Vagina (tissue), 2 donors: Measurements from ENCODE around the gene C10orf71. TPM values are rescaled to one million over a fixed set of nuclear protein-coding genes. Genes with fewer than 3 reads are reported as not detected.

ENCODE experiments used
- DNase-seq, 2 donors: peaks; one replicate each; pipeline ENCODE4 v3.0.0-alpha.2; 2017; ENCODE audit errors: extremely low spot score in 2 of 2
- H3K27ac ChIP-seq: fragments of 200-600 bp; sonication (generic); one replicate; pipeline ENCODE4 v1.5.1; 2019
- H3K27me3 ChIP-seq: fragments of 200-600 bp; sonication (generic); one replicate; pipeline ENCODE4 v1.5.1; 2019
- H3K36me3 ChIP-seq, 2 donors: fragments of 200-600 bp; sonication (generic); one replicate each; pipeline ENCODE4 v1.5.1; 2017 to 2019
- H3K4me1 ChIP-seq: fragments of 200-600 bp; sonication (generic); one replicate; pipeline ENCODE4 v1.5.1; 2019
- H3K4me3 ChIP-seq, 2 donors: fragments of 200-600 bp; sonication (generic); 1 replicate in 1 of 2; 2 replicates in 1 of 2; pipeline ENCODE4 v1.5.1; 2016 to 2019
- H3K9me3 ChIP-seq: fragments of 200-600 bp; sonication (generic); one replicate; pipeline ENCODE4 v1.5.1; 2019
- POLR2A ChIP-seq, 2 donors: fragments of 450-650 bp; IDR thresholded peaks; one replicate each; pipeline ENCODE4 v1.6.1; 2017; ENCODE audit warnings: antibody characterized with exemption in 2 of 2, mild to moderate bottlenecking in 2 of 2, moderate library complexity in 2 of 2
- POLR2AphosphoS5 ChIP-seq, 2 donors: sonication (generic); formaldehyde crosslinking; IDR thresholded peaks; one replicate each; pipeline ENCODE4 v1.9.0; 2017; ENCODE audit warnings: antibody characterized with exemption in 2 of 2, mild to moderate bottlenecking in 2 of 2, low read depth in 1 of 2; ENCODE audit not compliant: insufficient read depth in 1 of 2
- intact Hi-C: fragments of 100-400 bp; cut with DNase I; formaldehyde crosslinking; loops from one replicate; pipeline ENCODE4 v1.15.1; 2023
- total RNA-seq: library from RNA; depleted of rRNA; stranded (reverse); fragments of >200 nt; gene quantifications from one replicate; pipeline ENCODE4 v1.2.3, GENCODE V29; 2016
- TF ChIP-seq, protein P1 (sequence below), 3 experiments: fragments of 450-650 bp in 2 of 3; fragments of 200-600 bp in 1 of 3; sonication (generic) in 1 of 3; IDR thresholded peaks; one replicate each; pipeline ENCODE4 v1.5.1; 2017 to 2019; ENCODE audit warnings: antibody characterized with exemption in 3 of 3, mild to moderate bottlenecking in 2 of 3, moderate library complexity in 2 of 3

The C10orf71 gene
- total RNA-seq, result not detected

- H3K4me1 ChIP-seq, result peaks cover 13% of the 10 kb centered on the region
- H3K9me3 ChIP-seq, result no peaks in the 10 kb centered on the region
- intact Hi-C loops, result no loop called here
- H3K36me3 ChIP-seq, result no peaks in the 10 kb centered on the region
- H3K4me3 ChIP-seq, result no peak within 1 kb of the TSS
- TF ChIP-seq, protein P1, sequence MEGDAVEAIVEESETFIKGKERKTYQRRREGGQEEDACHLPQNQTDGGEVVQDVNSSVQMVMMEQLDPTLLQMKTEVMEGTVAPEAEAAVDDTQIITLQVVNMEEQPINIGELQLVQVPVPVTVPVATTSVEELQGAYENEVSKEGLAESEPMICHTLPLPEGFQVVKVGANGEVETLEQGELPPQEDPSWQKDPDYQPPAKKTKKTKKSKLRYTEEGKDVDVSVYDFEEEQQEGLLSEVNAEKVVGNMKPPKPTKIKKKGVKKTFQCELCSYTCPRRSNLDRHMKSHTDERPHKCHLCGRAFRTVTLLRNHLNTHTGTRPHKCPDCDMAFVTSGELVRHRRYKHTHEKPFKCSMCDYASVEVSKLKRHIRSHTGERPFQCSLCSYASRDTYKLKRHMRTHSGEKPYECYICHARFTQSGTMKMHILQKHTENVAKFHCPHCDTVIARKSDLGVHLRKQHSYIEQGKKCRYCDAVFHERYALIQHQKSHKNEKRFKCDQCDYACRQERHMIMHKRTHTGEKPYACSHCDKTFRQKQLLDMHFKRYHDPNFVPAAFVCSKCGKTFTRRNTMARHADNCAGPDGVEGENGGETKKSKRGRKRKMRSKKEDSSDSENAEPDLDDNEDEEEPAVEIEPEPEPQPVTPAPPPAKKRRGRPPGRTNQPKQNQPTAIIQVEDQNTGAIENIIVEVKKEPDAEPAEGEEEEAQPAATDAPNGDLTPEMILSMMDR (IDR thresholded peaks at IDR 0.05), result no peak
- TF ChIP-seq POLR2AphosphoS5 (IDR thresholded peaks at IDR 0.05; ENCODE audit: insufficient read depth in 1 of 2, low read depth in 1 of 2) (no peak), POLR2A (IDR thresholded peaks at IDR 0.05) (no peak)
- no peaks in the 10 kb centered on the region for H3K27me3 ChIP-seq
- no peak for DNase-seq
- H3K27ac ChIP-seq, result no peak within 1 kb of the TSS
These were observed at the start of gene C10orf71 for GRCh38 chr10:49298983-49299815. Gene C10orf71, plus strand, starts transcription at chr10:49299170. Its CDS starts 23,376 bp downstream, at chr10:49322546.

- no peak overlapping the region for H3K27ac ChIP-seq
- no peak overlapping the region for H3K4me3 ChIP-seq
- no peaks in the 10 kb centered on the region for H3K36me3 ChIP-seq
- H3K4me1 ChIP-seq, result no peaks in the 10 kb centered on the region
- no peak for DNase-seq
- no peaks in the 10 kb centered on the region for H3K27me3 ChIP-seq
- TF ChIP-seq, protein P1 (IDR thresholded peaks at IDR 0.05), result no peak
- TF ChIP-seq POLR2A (IDR thresholded peaks at IDR 0.05), result no peak
- TF ChIP-seq POLR2AphosphoS5 (IDR thresholded peaks at IDR 0.05; ENCODE audit: insufficient read depth in 1 of 2, low read depth in 1 of 2), result no peak
- intact Hi-C loops, result no loop called here
- H3K9me3 ChIP-seq, result no peaks in the 10 kb centered on the region
These were observed 46.5 kb upstream of the C10orf71 start for GRCh38 chr10:49252313-49253034.

- H3K4me3 ChIP-seq, result no peak overlapping the region
- no peak for TF ChIP-seq POLR2A (IDR thresholded peaks at IDR 0.05)
- no peak for TF ChIP-seq POLR2AphosphoS5 (IDR thresholded peaks at IDR 0.05; ENCODE audit: insufficient read depth in 1 of 2, low read depth in 1 of 2)
- TF ChIP-seq, protein P1 (IDR thresholded peaks at IDR 0.05), result no peak
- H3K27ac ChIP-seq, result no peak overlapping the region
- no peak for DNase-seq
- H3K4me1 ChIP-seq, result no peaks in the 10 kb centered on the region
- no peaks in the 10 kb centered on the region for H3K9me3 ChIP-seq
- no peaks in the 10 kb centered on the region for H3K27me3 ChIP-seq
- intact Hi-C loops, result no loop called here
- no peaks in the 10 kb centered on the region for H3K36me3 ChIP-seq
These were observed 45.5 kb upstream of the C10orf71 start for GRCh38 chr10:49253340-49253906.

DNA sequence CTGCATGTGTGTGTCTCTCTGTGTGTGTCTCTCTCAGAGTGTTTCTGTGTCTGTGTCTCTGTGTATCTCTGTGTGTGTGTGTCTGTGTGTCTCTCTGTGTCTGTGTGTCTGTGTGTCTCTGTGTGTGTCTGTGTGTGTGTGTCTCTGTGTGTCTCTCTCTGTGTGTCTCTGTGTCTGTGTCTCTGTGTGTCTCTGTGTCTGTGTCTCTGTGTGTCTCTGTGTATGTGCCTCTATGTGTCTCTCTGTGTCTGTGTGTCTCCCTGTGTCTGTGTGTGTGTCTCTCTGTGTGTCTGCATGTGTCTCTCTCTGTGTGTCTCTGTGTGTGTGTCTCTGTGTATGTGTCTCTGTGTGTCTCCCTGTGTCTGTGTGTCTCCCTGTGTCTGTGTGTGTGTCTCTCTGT lies 44.8 kb upstream of the C10orf71 start:
- TF ChIP-seq, protein P1 (IDR thresholded peaks at IDR 0.05), result no peak
- TF ChIP-seq POLR2AphosphoS5 (IDR thresholded peaks at IDR 0.05; ENCODE audit: insufficient read depth in 1 of 2, low read depth in 1 of 2) (no peak), POLR2A (IDR thresholded peaks at IDR 0.05) (no peak)
- Histone ChIP-seq H3K27me3 (no peaks in the 10 kb centered on the region), H3K4me3 (no peak overlapping the region), H3K4me1 (no peaks in the 10 kb centered on the region), H3K9me3 (no peaks in the 10 kb centered on the region), H3K36me3 (no peaks in the 10 kb centered on the region), H3K27ac (no peak overlapping the region)
- no peak for DNase-seq
- intact Hi-C loops, result no loop called here
